ENCODE data around the gene GBP1.
"Not testable (repeated sequence)": the region's sequence is repeated elsewhere in the genome, so short reads cannot be mapped to it uniquely, and the experiment has no call there.

Gene GBP1

GRCh38 chr1:89047734-89048133 is 17.3 kb downstream of the GBP1 start:
- no peak overlapping the region for H3K4me2 ChIP-seq (ENCODE audit: low read depth, low read length, poor library complexity, severe bottlenecking)
- no peaks in the 10 kb centered on the region for H4K20me1 ChIP-seq (ENCODE audit: low read depth, low read length)
- no peaks in the 10 kb centered on the region for H3K36me3 ChIP-seq (ENCODE audit: low read length)
- H3K27ac ChIP-seq (ENCODE audit: low read depth, low read length) = no peak overlapping the region
- H3K9me2 ChIP-seq (replicated peaks; ENCODE audit: insufficient read depth, low read length) = no peaks in the 10 kb centered on the region
- no peaks in the 10 kb centered on the region for H3K79me2 ChIP-seq (ENCODE audit: insufficient read depth, low read length)
- H2AFZ ChIP-seq (ENCODE audit: low read depth, low read length, severe bottlenecking) = no peak overlapping the region
- no peak overlapping the region for H3K9ac ChIP-seq (ENCODE audit: low read length)
- TF ChIP-seq CTCF (IDR thresholded peaks at IDR 0.05; ENCODE audit: insufficient read depth, low read length, poor library complexity, severe bottlenecking) (no peak), EZH2phosphoT487 (conservative IDR thresholded peaks at IDR 0.05; ENCODE audit: low read length) (no peak)
- peaks cover 6% of the 10 kb centered on the region; the same call in 1 of the 2 replicates for H3K9me3 ChIP-seq (ENCODE audit: insufficient read depth, low read length)
- no peak overlapping the region for H3K4me3 ChIP-seq (ENCODE audit: insufficient read depth, low read length, poor library complexity, severe bottlenecking)
- H3F3A ChIP-seq (ENCODE audit: insufficient read depth) = no peaks in the 10 kb centered on the region
- no peaks in the 10 kb centered on the region for H3K27me3 ChIP-seq (ENCODE audit: low read length)

- H2AFZ ChIP-seq (ENCODE audit: low read depth, low read length, severe bottlenecking); H3K9me3 ChIP-seq (ENCODE audit: insufficient read depth, low read length); H3K79me2 ChIP-seq (ENCODE audit: insufficient read depth, low read length); H4K20me1 ChIP-seq (ENCODE audit: low read depth, low read length); H3K4me2 ChIP-seq (ENCODE audit: low read depth, low read length, poor library complexity, severe bottlenecking); H3K27ac ChIP-seq (ENCODE audit: low read depth, low read length); H3F3A ChIP-seq (ENCODE audit: insufficient read depth); H3K4me3 ChIP-seq (ENCODE audit: insufficient read depth, low read length, poor library complexity, severe bottlenecking); H3K9ac ChIP-seq (ENCODE audit: low read length); H3K36me3 ChIP-seq (ENCODE audit: low read length); H3K27me3 ChIP-seq (ENCODE audit: low read length); H3K9me2 ChIP-seq (replicated peaks; ENCODE audit: insufficient read depth, low read length): not testable (repeated sequence)
Measured at GRCh38 chr1:89046318-89047183, 18.5 kb downstream of the GBP1 start.

- Histone ChIP-seq H3K4me3 (ENCODE audit: insufficient read depth, low read length, poor library complexity, severe bottlenecking) (no peak overlapping the region), H4K20me1 (ENCODE audit: low read depth, low read length) (no peaks in the 10 kb centered on the region), H3F3A (ENCODE audit: insufficient read depth) (no peaks in the 10 kb centered on the region), H3K27ac (ENCODE audit: low read depth, low read length) (no peak overlapping the region), H3K4me2 (ENCODE audit: low read depth, low read length, poor library complexity, severe bottlenecking) (no peak overlapping the region), H3K9ac (ENCODE audit: low read length) (no peak overlapping the region), H3K36me3 (ENCODE audit: low read length) (no peaks in the 10 kb centered on the region), H2AFZ (ENCODE audit: low read depth, low read length, severe bottlenecking) (no peak overlapping the region), H3K9me2 (replicated peaks; ENCODE audit: insufficient read depth, low read length) (0 out of 2 replicates have a peak, but pooled peaks cover 3% of the 10 kb centered on the region), H3K9me3 (ENCODE audit: insufficient read depth, low read length) (peaks cover 6% of the 10 kb centered on the region; the same call in 1 of the 2 replicates), H3K79me2 (ENCODE audit: insufficient read depth, low read length) (no peaks in the 10 kb centered on the region), H3K27me3 (ENCODE audit: low read length) (no peaks in the 10 kb centered on the region)
- TF ChIP-seq CTCF (IDR thresholded peaks at IDR 0.05; ENCODE audit: insufficient read depth, low read length, poor library complexity, severe bottlenecking) = no peak
- no peak for TF ChIP-seq EZH2phosphoT487 (conservative IDR thresholded peaks at IDR 0.05; ENCODE audit: low read length)
Measured at GRCh38 chr1:89044970-89045721, 19.9 kb downstream of the GBP1 start.

Data from SU-DHL-6 (cell line).